Left renal cortex interstitium (tissue), 4 donors: ENCODE results near the gene FHIT. TPM values are rescaled to one million over a fixed set of nuclear protein-coding genes. Genes with fewer than 3 reads are reported as not detected.

ENCODE experiments used
- DNase-seq, 4 donors: peaks; one replicate each; pipeline ENCODE4 v3.0.0-alpha.2; 2013; ENCODE audit warnings: low read depth in 4 of 4, low spot score in 2 of 4, missing footprints in 1 of 4
- polyA plus RNA-seq, 4 donors: library from polyadenylated mRNA; unstranded; fragments of 120-200 nt; gene quantifications; one replicate each; pipeline ENCODE4 v1.2.1, GENCODE V29; 2013; ENCODE audit not compliant: insufficient read length in 4 of 4

FHIT gene
- polyA plus RNA-seq, 4 donors: 23.4 to 29.9 (median 26.0) TPM

DNA sequence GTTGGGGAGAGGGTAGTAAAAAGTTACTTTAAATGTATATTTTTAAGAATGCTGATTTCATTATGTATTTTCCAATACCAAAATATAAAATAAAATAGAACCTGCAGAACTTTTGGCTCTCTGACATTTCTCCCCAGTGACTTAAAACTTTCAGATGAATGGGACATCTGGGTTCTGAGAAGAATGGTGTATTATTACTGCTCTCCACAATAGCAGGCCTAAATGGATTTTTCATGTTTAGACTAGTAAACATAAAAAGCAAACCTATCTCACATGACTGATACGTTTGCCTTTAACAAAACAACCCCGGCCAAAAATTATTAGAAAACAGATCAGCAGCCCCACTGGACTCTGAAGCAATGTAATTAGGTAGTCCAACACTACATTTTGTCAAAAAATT lies 73.8 kb downstream of the FHIT start:
- DNase-seq: no peak

DNA sequence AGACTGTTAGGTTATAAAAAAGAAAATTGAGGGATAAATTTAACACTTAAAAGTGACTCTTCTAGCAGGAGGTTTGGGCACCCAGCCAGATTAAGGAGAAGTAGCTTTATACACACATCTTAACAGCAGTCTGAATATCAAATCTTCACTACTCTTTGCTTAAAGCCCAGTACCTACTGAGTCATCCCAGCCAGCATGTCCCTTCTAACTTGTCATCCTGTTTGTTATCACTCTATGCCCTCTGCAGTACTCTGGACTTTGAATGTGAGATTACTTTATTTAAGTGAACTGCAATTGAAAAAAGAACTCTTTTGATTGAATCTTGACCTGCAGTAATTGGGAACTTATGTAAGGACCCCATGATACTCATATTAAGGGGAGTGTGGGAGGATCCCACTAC lies 77.6 kb downstream of the FHIT start:
- DNase-seq: no peak

DNA sequence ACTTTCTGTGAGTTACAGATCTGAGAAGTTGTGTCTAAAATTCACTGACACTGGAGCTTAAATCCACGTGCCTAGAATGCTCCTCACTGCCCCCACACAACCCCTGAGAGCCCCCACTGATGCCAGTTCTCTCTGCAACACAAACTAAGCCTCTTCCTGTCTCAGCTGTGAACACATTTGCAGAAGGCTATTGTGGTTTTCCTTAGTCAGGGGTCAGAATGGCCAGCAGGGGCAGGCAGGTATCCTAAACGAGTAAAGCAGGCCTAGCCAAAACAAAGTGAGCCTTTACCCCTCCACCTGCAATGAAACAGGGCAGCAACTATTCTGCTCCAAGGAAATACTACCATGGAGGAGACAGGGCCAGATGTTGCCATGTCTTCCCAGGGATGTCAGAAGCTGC lies 78.6 kb downstream of the FHIT start:
- no peak for DNase-seq

DNA sequence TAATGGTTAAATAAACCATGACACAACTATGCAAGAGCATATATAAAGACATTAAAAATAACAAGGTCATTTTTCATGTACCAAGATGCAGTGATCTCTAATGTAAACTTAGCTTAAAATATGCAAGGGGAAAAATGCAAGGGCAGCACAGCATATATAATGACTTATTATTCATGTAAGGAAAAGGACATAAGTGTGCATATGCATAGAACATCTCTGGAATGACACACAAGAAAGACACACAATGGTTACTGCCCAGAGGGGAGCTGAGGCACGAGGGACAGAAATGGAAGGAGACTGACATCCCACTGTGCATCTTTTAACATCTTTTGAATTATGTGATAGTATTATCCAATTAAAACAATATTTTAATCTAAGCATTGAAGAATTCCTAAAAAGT lies 79.0 kb downstream of the FHIT start:
- DNase-seq: no peak

DNA sequence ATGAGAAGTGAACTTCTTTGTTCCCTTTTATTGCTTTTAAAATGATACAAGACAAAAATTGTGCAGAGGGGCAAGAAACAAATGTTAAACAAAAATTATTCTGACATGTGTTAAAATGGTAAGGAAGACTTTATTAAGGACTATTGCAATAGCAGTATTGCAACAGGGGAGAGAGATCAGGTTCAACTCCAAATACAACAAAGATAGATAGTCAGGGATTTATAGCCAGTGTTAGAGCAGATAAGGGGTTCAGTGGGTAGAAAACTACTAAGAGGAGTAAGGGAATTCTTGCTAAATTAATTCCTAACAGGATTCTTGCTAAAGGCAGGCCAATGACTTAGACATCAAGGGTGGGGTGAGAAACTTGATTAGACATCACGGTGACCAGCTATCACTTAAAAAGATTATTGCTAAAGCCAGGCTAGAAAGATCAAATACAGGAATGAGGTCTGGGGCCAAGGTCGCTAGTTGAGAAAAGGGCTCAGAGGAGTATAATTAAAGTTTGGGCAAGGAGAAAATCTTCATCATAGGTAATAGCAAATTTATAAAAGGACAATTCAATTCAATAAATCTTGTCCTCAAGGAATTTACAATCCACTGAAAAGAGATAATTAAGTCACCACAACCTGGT lies 81.5 kb downstream of the FHIT start:
- no peak for DNase-seq

DNA sequence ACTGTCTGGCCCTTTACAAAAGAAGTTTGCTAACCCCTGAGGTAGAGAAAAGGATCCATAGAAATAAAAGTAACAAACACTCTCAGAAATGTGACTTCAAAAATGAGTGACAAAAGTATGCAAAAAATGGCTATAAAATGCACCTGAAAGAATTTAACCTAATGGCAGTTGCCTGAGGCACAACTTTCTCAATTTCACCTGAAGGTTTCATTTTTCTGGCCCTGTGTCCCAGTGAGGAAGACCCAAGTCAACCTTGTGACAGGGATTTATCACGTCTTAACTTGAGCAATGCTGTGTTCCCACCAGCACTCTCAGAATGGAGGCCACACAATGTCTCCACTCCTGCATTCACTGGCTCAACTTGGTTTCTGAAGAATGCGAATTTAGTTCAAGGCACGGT lies 83.0 kb downstream of the FHIT start:
- no peak for DNase-seq

DNA sequence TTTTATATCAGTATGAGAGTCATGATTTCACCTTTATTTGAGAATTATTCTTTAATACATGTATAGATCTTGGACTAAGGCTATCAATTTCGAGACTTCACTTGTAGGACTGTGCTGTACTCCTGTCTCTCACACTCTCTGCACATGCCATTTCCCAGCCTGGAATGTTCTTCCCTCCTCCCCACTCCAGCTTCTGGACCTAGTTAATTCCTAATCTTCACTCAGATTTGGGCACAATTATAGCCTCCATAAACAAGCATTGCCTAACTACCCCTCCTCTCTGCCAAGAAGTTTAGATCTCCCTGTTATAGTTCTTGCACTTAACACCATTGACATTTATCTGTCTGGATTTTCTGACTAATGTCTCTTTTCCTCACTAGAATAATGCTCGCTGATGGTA lies 88.3 kb downstream of the FHIT start:
- DNase-seq: no peak

DNA sequence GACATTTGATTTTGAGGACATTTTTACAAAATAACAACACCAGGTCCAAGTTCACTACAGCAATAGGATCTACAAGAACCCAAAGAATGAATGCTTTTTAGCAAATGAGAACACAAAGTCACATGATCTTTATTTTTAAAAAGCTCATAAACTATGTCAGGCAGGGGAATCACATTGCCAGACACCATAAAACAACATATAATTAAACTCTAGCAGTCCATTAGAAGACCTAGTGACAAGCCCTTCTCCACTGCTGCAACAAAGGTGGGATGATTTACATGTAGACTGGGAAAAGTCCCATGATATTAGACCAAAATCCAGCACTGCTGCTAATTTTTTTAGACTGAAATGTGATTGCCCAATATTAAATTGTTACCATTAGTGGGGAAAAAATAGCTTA lies 92.6 kb downstream of the FHIT start:
- DNase-seq: no peak

DNA sequence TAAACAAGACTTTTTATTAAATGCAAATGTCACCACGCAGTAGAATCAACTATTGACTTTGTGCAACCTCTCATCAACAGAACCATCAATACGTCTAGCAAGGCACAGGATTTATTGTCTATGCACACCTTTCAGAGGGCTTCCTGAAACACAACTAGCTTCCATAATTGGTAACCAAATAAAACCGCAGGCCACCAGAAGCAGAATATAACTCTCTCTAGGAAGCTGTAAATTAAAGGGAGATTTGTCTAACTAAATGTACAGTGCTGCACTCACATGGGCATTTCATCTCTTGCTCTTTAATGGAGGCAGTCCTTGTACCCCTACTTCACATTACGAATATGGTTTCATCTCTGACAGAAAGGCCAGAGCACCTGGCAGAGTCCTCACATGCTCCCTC lies 93.0 kb downstream of the FHIT start:
- DNase-seq: no peak

DNA sequence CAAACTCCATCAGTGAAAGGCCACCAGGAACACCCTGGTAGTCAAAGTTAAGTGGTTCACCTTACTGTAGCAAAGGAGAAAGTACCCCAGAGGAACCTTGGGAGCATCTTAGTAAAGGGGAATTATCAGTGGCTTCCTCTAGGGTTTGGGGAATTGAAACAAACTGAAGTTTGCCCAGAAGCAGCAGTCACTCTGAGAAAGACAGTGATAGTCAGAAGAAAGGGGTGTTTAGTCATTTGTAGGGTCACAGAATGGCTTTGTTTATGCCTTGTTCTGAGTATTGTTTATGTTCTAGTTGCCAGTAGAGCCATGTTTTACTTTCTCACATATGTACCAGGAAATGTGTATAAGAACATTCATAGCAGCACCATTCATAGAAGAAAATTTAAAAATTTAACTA lies 93.8 kb downstream of the FHIT start:
- no peak for DNase-seq

DNA sequence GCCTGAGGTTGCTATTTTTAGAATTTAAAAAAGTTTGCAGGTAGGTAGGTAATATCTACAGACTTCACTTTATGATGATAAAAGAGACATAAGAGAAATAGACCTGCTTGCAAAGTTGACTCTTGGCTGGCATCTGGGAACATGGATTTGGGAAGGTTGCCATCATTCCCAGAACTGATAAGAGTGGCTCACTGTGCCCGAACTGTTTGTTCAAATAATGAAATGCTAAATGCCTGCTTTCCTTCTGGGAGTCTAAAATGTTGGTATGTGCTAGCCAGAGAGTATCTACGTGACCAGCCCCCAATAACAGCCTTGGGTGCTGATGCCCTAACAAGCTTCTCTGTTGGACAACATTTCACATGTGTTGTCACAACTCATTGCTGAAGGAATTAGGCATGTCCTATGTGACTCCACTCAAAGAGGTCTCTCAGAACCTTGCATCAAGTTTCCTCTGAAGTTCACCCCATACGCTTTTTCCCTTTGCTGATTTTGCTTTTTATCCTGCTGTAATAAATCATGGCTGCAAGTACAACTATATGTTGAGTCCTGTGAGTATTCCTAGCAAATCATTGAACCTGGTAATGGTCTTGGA lies 95.5 kb downstream of the FHIT start:
- no peak for DNase-seq

DNA sequence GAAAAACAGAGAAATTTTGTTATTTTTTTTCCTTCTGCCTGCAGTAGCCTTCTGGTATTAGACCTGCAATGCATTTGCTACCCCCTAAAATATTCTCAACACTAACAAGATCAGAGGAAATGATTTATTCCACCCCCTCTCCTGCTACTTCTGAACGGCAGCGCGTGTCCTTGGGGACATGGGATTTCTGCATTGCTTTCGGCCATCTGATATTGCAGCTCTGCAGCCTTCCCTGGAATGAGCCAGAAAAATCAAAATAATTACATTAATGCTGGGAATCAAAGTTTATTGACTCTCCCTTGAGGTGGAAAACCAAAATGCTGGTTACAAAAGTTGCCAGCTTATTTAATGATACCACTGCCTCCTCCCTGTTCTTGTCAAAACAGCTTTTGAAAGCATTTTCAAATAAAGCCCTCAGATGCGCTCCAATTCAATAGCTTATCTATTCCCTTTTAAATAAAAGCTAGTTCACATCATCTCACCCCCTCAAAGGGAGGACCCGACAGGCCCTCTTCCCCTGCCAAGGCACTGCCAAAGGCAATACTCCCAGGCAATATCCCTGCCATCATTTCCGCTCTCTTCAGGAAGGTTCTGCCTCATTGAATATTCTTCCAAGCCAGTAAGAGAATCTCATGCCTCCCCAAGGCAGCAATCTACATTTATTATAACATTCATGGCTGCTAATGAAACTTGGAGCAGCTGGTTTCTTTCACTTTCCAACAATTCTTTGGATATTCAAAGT lies 96.6 kb downstream of the FHIT start:
- no peak for DNase-seq

DNA sequence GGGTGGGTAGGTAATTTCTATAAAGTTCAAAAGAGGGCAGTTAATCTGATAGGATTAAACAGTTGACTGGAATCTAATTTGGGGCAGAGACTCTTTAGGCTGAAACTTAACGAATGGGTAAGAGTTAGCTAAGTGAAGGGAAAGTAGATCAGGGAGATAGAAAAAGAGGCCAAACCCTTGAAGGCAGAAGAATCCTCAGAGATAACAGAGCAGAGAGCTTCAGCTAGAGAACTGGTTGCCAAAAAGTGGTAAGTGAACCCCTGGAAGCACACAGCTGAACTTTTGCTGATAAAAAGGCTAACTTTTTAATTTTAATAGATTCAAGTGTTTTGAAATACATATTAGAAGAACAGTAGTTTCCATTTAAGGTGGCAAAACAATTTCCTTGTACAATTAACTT lies 99.2 kb downstream of the FHIT start:
- DNase-seq: no peak

DNA sequence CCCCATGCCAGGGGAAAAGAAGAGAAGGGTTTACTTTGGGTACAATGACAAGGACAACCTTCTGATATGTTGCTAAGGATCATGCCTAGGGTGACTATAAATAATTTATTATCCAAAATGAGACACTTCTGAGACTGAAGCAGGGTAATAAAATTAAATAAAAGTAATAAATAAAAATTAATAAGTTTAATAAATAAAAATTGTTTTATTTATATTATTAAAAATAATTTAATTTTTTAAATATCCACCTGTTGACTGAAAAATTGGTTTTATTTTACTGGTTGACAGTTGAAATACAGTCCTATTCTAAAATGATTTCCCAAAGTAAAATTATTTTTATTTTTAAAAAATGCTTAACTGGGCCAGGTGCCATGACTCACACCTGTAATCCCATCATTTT lies 102.0 kb downstream of the FHIT start:
- DNase-seq: no peak

DNA sequence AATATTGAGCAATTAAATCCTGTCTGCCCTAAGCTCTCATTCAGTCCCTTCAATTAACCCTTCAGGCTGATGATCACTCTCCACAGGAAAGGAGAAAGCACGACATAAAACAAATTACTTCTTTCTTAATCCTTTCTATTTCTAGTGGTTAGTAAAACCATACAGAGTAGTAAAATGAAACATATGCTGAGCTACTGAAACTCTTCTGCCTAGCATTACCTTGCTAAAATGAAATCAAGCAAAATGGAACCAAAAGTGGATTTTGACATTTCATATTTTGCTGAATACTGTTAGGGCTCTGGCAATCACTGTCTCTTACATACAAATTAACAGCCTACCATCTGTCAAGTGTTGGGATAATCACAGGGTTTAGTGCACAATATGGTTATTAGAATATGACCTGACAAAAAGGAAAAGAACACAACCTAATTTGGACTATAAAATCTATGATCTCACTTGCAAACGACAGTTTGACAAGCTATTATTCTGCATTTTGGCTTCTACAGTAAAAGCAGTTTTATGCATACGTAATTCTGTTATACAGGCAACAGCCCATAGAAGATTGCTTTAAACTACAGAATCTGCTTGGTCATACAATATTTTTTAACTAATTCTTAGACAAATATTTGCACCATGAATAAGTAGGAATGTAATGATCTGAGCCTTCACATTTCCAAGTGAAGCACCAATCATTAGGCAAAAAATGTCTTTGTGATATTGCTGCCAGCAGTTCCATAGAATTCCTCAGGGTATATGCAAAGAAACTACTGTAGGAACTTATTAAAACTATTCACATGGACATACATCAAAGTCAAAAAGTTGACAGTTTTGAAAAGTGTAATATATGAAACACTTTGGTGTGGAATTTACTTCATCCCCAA lies 105.0 kb downstream of the FHIT start:
- no peak for DNase-seq

DNA sequence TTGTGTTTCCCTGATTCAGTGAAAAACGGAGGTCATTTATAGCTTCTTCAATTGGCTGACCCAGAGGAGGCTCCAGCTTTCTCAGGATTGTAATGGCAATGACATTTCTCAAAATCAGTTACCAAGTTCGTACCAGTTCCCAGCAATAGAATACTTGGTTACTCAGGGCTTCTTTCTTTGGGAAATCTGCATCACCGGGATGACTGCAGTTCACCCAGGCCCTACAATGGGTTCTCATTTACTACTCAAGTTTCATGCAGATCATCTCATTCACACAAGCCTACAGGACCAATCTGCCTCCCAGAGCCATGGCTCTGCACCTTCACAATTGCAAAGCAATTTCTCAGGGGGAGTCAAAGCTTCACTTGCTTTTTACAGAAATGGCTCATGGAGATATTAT lies 109.6 kb downstream of the FHIT start:
- DNase-seq: no peak

DNA sequence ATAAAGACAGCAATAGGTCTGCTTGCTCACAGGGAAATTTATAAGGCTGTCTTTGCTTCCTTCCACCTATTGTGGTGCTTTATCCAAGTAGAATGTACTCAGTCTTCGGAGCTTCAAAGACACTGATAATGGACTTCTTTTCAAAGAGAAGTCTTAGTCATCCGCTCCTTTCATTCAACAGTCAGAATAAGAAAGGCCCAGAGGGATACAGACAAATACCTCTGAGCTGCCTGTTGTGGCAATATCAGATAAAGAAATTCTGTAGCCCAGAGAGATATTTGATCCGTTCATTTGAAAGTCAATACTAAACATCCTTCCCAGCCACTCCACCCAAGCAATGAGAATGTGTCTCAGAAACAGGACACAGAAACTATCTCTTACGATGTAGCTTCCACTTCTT lies 110.0 kb downstream of the FHIT start:
- no peak for DNase-seq

DNA sequence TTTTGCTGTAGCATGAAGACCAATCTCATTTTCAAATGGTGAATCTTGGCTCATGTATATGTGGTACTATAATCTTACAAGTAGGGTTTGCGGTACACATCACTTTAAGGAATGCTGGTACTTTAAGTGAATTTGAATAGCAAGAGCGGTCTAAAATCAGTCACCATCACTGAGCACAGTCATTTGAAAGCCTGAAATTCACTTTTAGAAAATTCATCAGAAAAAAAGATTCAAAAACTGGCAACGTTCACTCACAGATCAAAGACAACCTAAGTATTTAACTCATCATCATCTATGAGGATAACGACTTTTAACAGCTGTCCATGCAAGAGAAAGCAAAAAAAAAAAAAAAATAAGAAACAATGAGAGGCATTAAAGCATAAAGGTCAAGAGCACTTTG lies 111.6 kb downstream of the FHIT start:
- no peak for DNase-seq

DNA sequence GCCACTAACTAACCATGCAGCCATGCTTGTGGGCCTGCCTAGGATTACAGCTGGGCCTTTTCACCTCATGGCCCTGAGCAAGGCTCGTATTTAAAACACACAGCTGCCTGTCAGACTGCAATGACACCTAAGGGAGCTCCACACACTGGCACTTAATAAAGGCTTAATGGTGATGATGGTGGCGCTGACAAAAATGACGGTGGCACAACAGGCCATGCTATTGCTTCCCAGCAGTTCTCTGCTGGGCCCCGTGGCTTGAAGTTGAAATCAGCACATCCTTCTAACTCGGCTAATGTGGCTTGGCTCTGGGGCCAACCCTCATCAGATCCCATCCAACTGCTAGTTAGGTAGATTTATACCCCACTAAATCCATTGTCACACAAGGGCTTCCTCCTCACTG lies 112.9 kb downstream of the FHIT start:
- DNase-seq: no peak

DNA sequence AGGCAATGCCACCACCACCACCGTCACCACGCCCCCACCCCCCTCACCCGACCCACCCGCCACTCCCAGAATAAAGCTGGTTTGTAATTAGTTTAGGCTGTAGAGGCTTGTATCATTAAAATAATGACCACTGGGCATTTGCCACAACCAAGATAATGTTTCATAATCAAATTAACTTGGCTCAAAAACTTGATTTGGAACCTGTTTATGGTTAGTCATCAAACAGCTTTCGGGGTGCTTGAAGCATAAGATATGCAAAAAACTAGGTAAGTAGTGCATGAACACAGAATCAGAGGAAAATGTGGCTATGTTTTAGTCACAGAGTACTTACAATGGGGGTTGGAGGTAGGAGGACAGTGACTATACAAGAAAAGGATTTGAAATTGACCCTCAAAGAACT lies 115.1 kb downstream of the FHIT start:
- no peak for DNase-seq

DNA sequence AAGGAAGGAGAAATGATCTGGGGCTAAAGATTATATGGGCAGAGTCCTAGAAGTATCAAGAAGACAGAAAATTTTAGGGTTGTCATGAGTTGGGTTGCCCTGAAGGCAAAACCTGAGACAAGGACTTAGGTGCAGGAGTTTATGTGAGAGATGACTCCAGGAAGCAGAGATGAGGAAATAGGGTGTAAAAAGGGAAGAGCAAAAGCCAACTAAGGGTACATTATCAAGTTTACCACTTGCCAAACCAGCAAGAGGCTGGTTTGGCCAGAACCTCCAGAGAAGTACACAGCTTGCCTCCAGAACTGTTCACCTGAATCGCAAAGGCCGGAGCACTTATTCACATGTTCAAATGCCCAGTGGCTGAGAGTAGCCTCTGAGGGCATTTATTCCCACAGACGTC lies 116.7 kb downstream of the FHIT start:
- no peak for DNase-seq
